Keratinocyte (primary cell): ENCODE results near the gene TSPYL2.

Experiments used
- EZH2 ChIP-seq: IDR thresholded peaks from one replicate; pipeline ENCODE4 v1.6.1; 2012; ENCODE audit warnings: inconsistent platforms, mild to moderate bottlenecking, low read length, moderate library complexity
- TF ChIP-seq, protein P1 (sequence below), 3 experiments: IDR thresholded peaks in 1 of 3; conservative IDR thresholded peaks in 1 of 3; optimal IDR thresholded peaks in 1 of 3; 2 replicates in 2 of 3; 3 replicates in 1 of 3; pipeline versions ENCODE3 to v1.5.1; 2011; ENCODE audit warnings: low read length in 3 of 3, mild to moderate bottlenecking in 3 of 3, moderate library complexity in 2 of 3, control low read depth in 1 of 3, inconsistent platforms in 1 of 3; ENCODE audit not compliant: insufficient read depth in 2 of 3; ENCODE audit errors: extremely low read depth in 1 of 3

DNA sequence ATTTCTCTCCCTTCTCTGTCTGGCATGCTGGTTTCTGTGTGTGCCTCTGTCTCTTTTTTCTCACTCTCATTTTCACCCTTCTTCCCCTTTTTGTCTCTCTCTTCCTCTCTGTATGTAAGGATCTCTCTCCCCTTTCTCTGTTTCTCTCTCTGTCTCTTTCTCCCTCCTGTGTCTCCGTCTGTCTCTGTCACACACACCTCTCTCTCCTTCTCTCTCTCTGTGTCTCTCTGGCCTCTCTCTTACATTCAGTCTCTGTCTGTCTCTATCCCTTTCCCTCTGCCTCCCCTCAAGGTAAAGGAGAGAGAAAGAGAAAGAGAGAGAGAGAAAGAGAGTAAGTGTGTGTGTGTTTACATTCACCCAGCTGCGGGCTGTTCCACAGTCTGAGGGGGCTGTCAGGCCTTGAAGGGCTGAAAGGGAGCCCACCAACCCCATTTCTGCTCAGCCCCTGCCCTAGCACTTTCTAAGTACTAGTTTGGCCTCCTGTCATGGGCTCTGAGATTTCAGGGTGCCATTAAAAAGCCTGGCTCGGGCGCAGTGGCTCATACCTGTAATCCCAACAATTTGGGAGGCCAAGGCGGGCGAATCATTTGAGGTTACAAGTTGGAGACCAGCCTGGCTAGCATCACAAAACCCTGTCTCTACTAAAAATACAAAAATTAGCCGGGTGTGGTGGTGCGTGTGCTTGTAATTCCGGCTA, 9.6 kb upstream of the TSPYL2 start:
- TF ChIP-seq, protein P1, sequence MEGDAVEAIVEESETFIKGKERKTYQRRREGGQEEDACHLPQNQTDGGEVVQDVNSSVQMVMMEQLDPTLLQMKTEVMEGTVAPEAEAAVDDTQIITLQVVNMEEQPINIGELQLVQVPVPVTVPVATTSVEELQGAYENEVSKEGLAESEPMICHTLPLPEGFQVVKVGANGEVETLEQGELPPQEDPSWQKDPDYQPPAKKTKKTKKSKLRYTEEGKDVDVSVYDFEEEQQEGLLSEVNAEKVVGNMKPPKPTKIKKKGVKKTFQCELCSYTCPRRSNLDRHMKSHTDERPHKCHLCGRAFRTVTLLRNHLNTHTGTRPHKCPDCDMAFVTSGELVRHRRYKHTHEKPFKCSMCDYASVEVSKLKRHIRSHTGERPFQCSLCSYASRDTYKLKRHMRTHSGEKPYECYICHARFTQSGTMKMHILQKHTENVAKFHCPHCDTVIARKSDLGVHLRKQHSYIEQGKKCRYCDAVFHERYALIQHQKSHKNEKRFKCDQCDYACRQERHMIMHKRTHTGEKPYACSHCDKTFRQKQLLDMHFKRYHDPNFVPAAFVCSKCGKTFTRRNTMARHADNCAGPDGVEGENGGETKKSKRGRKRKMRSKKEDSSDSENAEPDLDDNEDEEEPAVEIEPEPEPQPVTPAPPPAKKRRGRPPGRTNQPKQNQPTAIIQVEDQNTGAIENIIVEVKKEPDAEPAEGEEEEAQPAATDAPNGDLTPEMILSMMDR (optimal IDR thresholded peaks at IDR 0.05 in 1 of 3, IDR thresholded peaks at IDR 0.05 in 1 of 3, conservative IDR thresholded peaks at IDR 0.05 in 1 of 3; ENCODE audit: extremely low read depth in 1 of 3, insufficient read depth in 2 of 3, low read length in 3 of 3), result no peak
- no peak for TF ChIP-seq EZH2
